Hypothalamus (tissue), 51 donors: ENCODE results near the gene TNRC6A.
"Not testable (repeated sequence)": the region's sequence is repeated elsewhere in the genome, so short reads cannot be mapped to it uniquely, and the experiment has no call there.

ENCODE experiments used
- DNase-seq, 51 donors: peaks; one replicate each; lab custom pipeline; 2025; lab: John Stamatoyannopoulos, UW

Gene TNRC6A

DNA sequence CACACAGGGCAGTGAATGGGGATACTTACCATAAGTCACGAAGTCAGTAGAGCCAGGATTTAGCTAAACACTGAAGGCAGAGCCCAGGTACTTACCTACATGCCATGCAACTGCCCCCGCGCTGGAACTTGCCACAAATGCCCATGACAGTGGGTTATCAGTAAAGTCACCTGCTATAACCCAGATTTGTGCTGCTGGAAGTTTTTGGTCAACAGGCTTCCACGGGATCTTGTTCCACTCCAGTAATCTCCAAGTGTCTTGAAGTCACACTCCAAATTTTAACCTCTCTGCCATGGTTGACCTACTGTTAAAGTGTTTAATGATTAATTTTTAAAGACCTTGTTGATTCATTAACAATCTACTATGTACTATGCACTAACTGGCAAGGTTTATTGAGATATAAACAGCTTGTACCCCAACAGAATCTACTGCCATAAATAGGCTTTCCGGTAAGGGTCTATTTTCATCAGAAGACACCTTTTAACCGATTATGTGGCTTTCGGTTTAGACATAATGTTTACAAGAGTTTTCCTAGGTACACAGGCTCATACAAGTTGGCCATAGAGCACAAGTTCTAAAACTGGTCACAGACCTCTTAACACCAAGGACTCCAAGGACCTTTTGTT, 110.0 kb downstream of the TNRC6A start:
- no peak for DNase-seq

DNA sequence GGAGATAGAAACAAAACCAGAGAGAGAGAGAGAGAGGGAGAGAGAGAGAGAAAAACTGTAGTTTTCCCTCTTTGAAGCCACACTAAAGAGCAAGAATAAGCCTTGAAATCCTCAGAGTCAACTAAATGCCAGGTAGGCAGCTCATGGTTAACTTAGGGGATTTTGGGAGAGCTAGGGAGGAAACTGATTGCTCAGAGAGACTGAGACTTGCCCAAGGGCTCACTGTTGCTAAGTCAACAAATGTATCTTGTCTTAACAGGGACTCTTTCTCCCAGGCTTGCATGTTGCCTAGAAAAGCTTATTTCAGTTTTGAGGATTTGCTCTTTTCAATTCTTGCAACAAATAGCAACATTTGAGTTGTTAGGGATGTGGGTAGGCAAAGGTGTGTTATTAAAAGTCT, 111.8 kb downstream of the TNRC6A start:
- DNase-seq = no peak

- DNase-seq = no peak
Observed at GRCh38 chr16:24844101-24845030, 114.9 kb downstream of the TNRC6A start.

DNA sequence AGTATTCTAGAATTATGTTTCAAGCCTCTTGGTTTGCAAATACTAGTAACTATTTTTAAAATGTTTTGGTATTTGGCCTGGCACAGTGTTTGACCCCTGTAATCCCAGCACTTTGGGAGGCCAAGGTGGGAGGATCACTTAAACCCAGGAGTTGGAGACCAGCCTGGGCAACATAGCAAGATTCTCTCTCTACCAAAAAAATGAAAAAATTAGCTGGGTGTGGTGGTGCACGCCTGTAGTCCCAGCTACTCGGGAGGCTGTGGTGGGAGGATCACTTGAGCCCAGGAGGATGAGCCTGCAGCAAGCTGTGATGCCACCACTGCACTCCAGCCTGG, 115.5 kb downstream of the TNRC6A start:
- not testable (repeated sequence) for DNase-seq

DNA sequence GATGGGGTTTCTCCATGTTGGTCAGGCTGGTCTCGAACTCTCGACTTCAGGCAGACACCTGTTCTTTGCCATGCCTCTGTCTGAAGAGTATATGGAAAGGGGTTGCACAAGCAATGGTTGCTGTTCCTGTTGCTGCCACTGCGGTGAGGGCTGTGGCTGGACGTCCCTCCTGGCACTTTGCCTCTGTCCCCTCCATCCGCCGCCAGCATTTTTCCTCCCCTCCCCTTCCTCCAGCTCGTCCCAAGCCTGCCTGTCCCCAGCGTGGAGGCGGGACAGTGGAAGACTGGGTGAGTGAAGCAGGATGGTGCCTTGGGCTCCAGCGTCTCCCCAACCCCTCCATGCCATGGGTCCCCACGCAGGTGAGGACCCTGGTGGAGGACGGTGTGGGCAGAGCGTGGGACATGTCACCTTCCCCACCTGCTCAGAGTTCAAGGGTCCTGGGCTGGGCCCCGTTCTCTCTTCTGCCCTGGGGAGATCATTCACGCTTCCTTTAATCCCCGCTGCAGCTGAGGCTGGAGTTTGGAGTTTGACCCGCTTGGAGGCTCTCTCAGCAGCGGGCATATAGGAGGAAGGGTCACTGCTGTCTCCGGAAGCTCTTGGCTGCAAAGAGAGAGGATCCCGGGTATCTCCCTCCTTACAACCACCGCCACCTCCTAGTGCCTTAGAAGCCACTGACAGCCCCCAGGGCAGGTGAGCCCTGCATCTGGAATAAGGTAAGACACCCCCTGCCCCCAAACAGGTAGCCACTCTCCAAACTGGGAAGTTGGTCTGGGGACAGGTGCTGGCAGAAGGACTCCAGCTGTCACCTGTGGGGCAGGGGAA, 116.5 kb downstream of the TNRC6A start, which contains the start of gene SLC5A11:
Gene SLC5A11 (plus strand): TSS at position 238 of the 822 bp plus-strand sequence. CDS start 12,681 bp downstream, outside the sequence.
- DNase-seq = peak in 24 of 51 donors; percentile 11 to 65 (median 28)

DNA sequence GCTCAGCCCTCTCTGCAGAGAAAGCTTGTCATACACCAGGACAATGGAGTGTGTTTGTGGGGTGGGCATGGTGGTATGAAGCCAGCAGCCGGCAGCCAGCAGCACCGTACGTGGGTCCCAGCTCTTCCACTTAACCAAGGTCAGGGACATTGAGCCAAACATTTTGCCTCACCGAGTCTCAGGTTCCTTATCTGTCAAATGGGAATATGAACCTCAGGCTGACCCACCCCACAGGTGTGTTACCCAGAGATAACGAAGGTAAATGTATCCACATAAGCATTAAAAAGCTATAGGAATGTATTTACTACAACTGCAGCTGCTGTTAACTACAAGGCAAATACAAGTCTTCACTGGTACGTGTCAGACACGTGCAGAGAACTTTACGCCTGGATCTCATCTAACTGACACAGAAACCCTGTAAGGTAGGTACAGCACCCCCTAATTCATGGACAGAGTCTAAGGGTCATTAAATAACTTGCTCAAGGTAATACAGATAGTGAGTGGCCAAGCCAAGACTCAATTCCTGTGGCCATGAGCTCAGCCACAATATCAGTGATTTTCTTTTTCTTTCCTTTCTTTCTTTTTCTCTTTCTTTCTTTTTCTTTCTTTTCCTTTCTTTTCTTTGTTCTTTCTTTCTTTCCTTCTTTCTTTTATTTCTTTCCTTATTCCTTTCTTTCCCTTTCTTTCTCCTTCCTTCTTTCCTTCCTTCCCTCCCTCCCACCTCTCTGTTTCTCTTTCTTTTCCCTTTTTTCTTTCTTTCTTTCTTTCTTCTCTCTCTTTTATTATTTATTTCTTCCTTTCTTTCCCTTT, 117.3 kb downstream of the TNRC6A start:
- DNase-seq = peak in 1 of 51 donors; percentile 10

GRCh38 chr16:24847358-24847664, 117.9 kb downstream of the TNRC6A start:
- no peak for DNase-seq

GRCh38 chr16:24848065-24848464, 118.6 kb downstream of the TNRC6A start:
- no peak for DNase-seq

DNA sequence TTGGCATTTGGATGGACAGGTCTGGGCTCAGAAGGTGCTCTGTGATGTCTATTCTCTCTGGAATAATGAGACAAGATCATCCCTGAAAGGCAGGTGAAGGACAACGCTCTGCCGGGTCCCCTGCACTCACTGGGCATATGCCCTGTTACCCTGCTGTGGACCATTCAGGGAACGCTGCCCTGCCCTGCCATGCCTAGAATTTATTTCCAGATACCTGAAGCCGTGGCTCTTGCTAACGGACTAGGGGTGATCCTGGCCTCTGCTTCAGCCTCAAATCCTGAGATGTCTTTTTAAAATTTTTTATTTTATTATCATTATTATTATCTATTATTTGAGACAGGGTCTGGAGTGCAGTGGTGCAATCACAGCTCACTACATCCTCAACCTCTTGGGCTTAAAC, 120.2 kb downstream of the TNRC6A start:
- no peak for DNase-seq

GRCh38 chr16:24850289-24850938, 121.0 kb downstream of the TNRC6A start:
- DNase-seq = peak in 4 of 51 donors; percentile 6 to 24 (median 7)

- no peak for DNase-seq
Observed at GRCh38 chr16:24851700-24852099, 122.2 kb downstream of the TNRC6A start.

GRCh38 chr16:24852281-24852721, 122.8 kb downstream of the TNRC6A start:
- peak in 24 of 51 donors; percentile 3 to 59 (median 27) for DNase-seq

- peak in 2 of 51 donors; percentile 8 to 74 for DNase-seq
Observed at GRCh38 chr16:24853169-24853824, 123.8 kb downstream of the TNRC6A start.

DNA sequence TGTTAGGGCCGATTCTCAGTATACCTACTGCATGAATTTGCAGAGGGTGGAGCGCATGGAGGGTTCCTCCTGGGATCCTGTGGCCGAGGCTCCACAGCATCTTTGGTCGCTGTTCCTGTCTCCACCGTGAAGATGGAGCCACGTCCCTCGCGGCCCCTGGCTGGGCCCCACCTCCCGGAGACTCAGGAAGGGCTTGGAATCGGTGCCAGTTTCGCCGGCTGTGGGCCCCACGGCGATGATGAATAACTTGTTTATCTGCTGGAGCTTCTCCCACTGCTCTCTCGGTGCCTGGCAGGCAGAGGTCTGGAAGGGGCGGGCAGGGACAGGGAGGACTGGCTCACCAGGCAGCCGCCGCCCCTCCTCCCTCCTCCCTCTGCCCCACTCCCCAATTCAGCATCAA, 124.4 kb downstream of the TNRC6A start:
- DNase-seq = peak in 45 of 51 donors; percentile 19 to 91 (median 75)

- DNase-seq = no peak
Observed at GRCh38 chr16:24854607-24855171, 125.2 kb downstream of the TNRC6A start.

DNA sequence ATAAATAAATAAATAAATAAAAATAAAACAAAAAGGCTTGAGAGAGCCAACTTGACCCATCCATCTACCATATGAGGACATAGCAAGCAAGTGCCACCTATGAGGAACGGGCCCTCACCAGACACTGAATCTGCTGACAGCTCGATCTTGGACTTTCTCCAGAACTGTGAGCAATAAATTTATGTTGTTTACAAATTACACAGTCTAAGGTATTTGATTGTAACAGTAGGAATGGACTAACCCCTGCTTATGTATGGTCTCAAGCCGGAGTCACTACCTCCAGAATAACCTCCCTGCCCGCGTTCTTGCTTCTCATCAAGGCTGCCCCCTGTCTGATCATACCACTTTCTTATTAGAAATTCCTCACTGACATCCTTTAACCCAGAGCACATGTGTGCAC, 126.2 kb downstream of the TNRC6A start:
- DNase-seq = no peak

- DNase-seq = not testable (repeated sequence)
Observed at GRCh38 chr16:24856871-24857270, 127.4 kb downstream of the TNRC6A start.

DNA sequence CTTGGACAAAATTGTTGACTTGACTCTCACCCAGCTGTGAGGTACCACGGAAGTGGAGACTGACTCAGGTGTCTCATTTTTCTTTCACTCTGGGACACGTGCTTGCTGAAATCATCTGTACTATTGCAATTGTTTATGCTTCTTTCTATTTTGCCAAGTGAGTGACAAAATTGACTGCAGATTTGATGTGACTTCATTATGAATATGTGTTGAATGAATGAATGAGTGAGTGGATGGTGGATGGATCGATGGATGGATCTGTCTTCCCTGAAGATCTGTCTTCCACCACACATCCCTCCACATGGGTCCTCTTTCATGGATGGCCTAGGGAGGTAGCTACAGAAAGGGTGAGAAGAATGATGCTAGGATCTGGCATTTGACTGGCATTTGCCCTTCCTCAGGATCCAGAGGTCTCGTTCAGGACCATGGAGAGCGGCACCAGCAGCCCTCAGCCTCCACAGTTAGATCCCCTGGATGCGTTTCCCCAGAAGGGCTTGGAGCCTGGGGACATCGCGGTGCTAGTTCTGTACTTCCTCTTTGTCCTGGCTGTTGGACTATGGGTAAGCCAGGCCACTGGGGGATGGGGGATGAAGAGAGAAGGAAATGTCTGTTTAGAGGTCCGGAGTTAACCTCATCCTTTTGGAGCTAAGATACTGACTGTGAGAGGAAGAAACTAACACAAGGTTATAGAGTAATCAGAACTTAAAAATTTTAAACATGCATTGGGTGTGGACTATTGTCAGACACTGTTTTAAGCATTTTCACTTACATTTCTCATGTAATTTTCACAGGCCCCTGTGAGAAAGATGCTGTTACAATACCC, 129.0 kb downstream of the TNRC6A start:
- DNase-seq = peak in 14 of 51 donors; percentile 5 to 44 (median 18)
